Liver (tissue), 9 donors: ENCODE results near the gene PPP2R2C. TPM values are rescaled to one million over a fixed set of nuclear protein-coding genes. Genes with fewer than 3 reads are reported as not detected.

Source experiments
- DNase-seq: peaks from one replicate; pipeline ENCODE4 v3.0.0-alpha.2; 2017; ENCODE audit warnings: low spot score
- H3K27ac ChIP-seq, 2 donors: one replicate each; pipeline ENCODE4 v1.7.0; 2013; ENCODE audit warnings: inconsistent platforms in 2 of 2, low read length in 2 of 2, control low read depth in 1 of 2, low read depth in 1 of 2, mild to moderate bottlenecking in 1 of 2
- H3K27me3 ChIP-seq, 4 donors: one replicate each; pipeline versions ENCODE4 v1.6.1 to v1.7.0; 2013; ENCODE audit warnings: low read length in 3 of 4, inconsistent platforms in 1 of 4, mild to moderate bottlenecking in 1 of 4, moderate library complexity in 1 of 4; ENCODE audit not compliant: control insufficient read depth in 4 of 4, insufficient read depth in 4 of 4
- H3K36me3 ChIP-seq, 4 donors: one replicate each; pipeline versions ENCODE4 v1.6.1 to v1.7.0; 2013; ENCODE audit warnings: low read length in 3 of 4, mild to moderate bottlenecking in 3 of 4, low read depth in 1 of 4, moderate library complexity in 1 of 4; ENCODE audit not compliant: control insufficient read depth in 4 of 4, insufficient read depth in 3 of 4
- H3K4me1 ChIP-seq, 4 donors: one replicate each; pipeline versions ENCODE4 v1.6.1 to v1.7.0; 2013; ENCODE audit warnings: low read length in 3 of 4, mild to moderate bottlenecking in 3 of 4, moderate library complexity in 1 of 4; ENCODE audit not compliant: control insufficient read depth in 4 of 4, insufficient read depth in 4 of 4
- H3K4me3 ChIP-seq, 3 donors: one replicate each; pipeline versions ENCODE4 v1.6.1 to v1.7.0; 2013; ENCODE audit warnings: low read length in 3 of 3, control low read depth in 1 of 3, low read depth in 1 of 3, mild to moderate bottlenecking in 1 of 3
- H3K9ac ChIP-seq, 2 donors: one replicate each; pipeline ENCODE4 v1.7.0; 2013; ENCODE audit warnings: low read length in 2 of 2, mild to moderate bottlenecking in 2 of 2, moderate library complexity in 2 of 2, control low read depth in 1 of 2, low read depth in 1 of 2
- H3K9me3 ChIP-seq, 4 donors: one replicate each; pipeline versions ENCODE4 v1.6.1 to v1.7.0; 2013; ENCODE audit warnings: low read length in 3 of 4; ENCODE audit not compliant: control insufficient read depth in 4 of 4
- CTCF ChIP-seq: fragments of 150-350 bp; IDR thresholded peaks from 2 replicates; pipeline ENCODE4 v1.5.1; 2017; ENCODE audit warnings: improper control_type of control experiment, low read depth, low read length; ENCODE audit not compliant: missing input control
- EGR1 ChIP-seq, 2 donors: IDR thresholded peaks; 2 replicates each; pipeline ENCODE4 v1.6.1; 2016 to 2018; ENCODE audit warnings: antibody characterized with exemption in 2 of 2, low read depth in 2 of 2
- FOXA1 ChIP-seq: IDR thresholded peaks from 2 replicates; pipeline ENCODE4 v1.6.1; 2016; ENCODE audit warnings: antibody characterized with exemption
- FOXA2 ChIP-seq: IDR thresholded peaks from 2 replicates; pipeline ENCODE4 v1.6.1; 2016; ENCODE audit warnings: antibody characterized with exemption
- GABPA ChIP-seq, 2 donors: IDR thresholded peaks in 1 of 2; conservative IDR thresholded peaks in 1 of 2; 2 replicates each; pipeline ENCODE4 v1.6.1; 2016; ENCODE audit warnings: antibody characterized with exemption in 2 of 2, mild to moderate bottlenecking in 1 of 2, moderate library complexity in 1 of 2
- HNF4A ChIP-seq, 2 donors: conservative IDR thresholded peaks; 2 replicates each; pipeline ENCODE4 v1.6.1; 2016; ENCODE audit warnings: antibody characterized with exemption in 2 of 2, mild to moderate bottlenecking in 2 of 2
- HNF4G ChIP-seq: IDR thresholded peaks from 2 replicates; pipeline ENCODE4 v1.6.1; 2016; ENCODE audit warnings: antibody characterized with exemption
- JUND ChIP-seq, 2 donors: IDR thresholded peaks; 2 replicates each; pipeline ENCODE4 v1.6.1; 2016; ENCODE audit warnings: antibody characterized with exemption in 2 of 2
- MAX ChIP-seq: IDR thresholded peaks from 2 replicates; pipeline ENCODE4 v1.6.1; 2016; ENCODE audit warnings: antibody characterized with exemption
- NR2F2 ChIP-seq: IDR thresholded peaks from 2 replicates; pipeline ENCODE4 v1.6.1; 2016; ENCODE audit warnings: antibody characterized with exemption
- RAD21 ChIP-seq, 2 donors: IDR thresholded peaks; 2 replicates each; pipeline ENCODE4 v1.6.1; 2016; ENCODE audit warnings: antibody characterized with exemption in 2 of 2, mild to moderate bottlenecking in 2 of 2
- REST ChIP-seq: IDR thresholded peaks from 2 replicates; pipeline ENCODE4 v1.6.1; 2016; ENCODE audit warnings: antibody characterized with exemption, mild to moderate bottlenecking
- RXRA ChIP-seq, 2 donors: IDR thresholded peaks; 2 replicates each; pipeline ENCODE4 v1.6.1; 2017 to 2018; ENCODE audit warnings: antibody characterized with exemption in 2 of 2, mild to moderate bottlenecking in 1 of 2
- YY1 ChIP-seq: IDR thresholded peaks from 2 replicates; pipeline ENCODE4 v1.6.1; 2016; ENCODE audit warnings: antibody characterized with exemption, mild to moderate bottlenecking
- ZBTB33 ChIP-seq: IDR thresholded peaks from 2 replicates; pipeline ENCODE4 v1.6.1; 2016; ENCODE audit warnings: antibody characterized with exemption
- WGBS: extraction: QIAGEN DNeasy Blood & Tissue Kit; methylation state at CpG from one replicate; pipeline ENCODE4 v1.1.7; 2013; 5-methylcytosine and 5-hydroxymethylcytosine counted together
- polyA plus RNA-seq, 2 donors: library from polyadenylated mRNA; stranded (reverse) in 1 of 2; unstranded in 1 of 2; fragments of 200-250 nt in 1 of 2; fragments of >200 nt in 1 of 2; fragmentation: Nextera tagmentation in 1 of 2; extraction: Ambion mirVana in 1 of 2; gene quantifications; one replicate each; pipeline versions ENCODE4 v1.2.1 to v1.2.3, GENCODE V29; 2013 to 2015
- total RNA-seq, 2 donors: library from RNA; depleted of rRNA; stranded (reverse); fragments of >200 nt; gene quantifications; one replicate each; pipeline ENCODE4 v1.2.3, GENCODE V29; 2014
- donor health status: healthy.
- donor health status: healthy.
- donor health status: healthy.
- donor health status: healthy.
- donor health status: healthy.

The PPP2R2C gene
- total and polyA plus RNA-seq, 4 donors = under 0.01 to 0.01 TPM; not detected in 2

- H3K9me3 ChIP-seq = no peaks in the 10 kb centered on the region
- peaks cover 0 to 3% (median 1%) of the 10 kb centered on the region in 4 donors for H3K4me1 ChIP-seq
- TF ChIP-seq CTCF (no peak), REST (no peak), FOXA1 (no peak), HNF4A (conservative IDR thresholded peaks at IDR 0.05) (no peak), ZBTB33 (no peak), RXRA (IDR thresholded peaks at IDR 0.05) (no peak), GABPA (IDR thresholded peaks at IDR 0.05 in 1 of 2, conservative IDR thresholded peaks at IDR 0.05 in 1 of 2) (no peak), MAX (no peak), YY1 (no peak), JUND (IDR thresholded peaks at IDR 0.05) (no peak), HNF4G (no peak), RAD21 (IDR thresholded peaks at IDR 0.05) (no peak), NR2F2 (no peak), FOXA2 (no peak)
- peaks cover 0 to 3% (median under 1%) of the 10 kb centered on the region in 4 donors for H3K27me3 ChIP-seq
- no peaks in the 10 kb centered on the region for H3K36me3 ChIP-seq
- no peak overlapping the region for H3K27ac ChIP-seq
- H3K9ac ChIP-seq = no peak overlapping the region
- DNase-seq = no peak
- 79% methylated on average over 4 of the region's 4 CpGs for WGBS
- H3K4me3 ChIP-seq = no peak overlapping the region
Measured at GRCh38 chr4:6476893-6477292, 4.5 kb upstream of the PPP2R2C start.

- WGBS = 87% methylated on average over 11 of the region's 11 CpGs
- no peak for TF ChIP-seq FOXA1
- no peak for TF ChIP-seq MAX
- TF ChIP-seq RXRA (IDR thresholded peaks at IDR 0.05) = no peak
- no peak for TF ChIP-seq HNF4G
- TF ChIP-seq FOXA2 = no peak
- TF ChIP-seq YY1 = no peak
- no peak for TF ChIP-seq ZBTB33
- TF ChIP-seq EGR1 (IDR thresholded peaks at IDR 0.05; ENCODE audit: low read depth in 2 of 2) = no peak
- TF ChIP-seq REST = no peak
- DNase-seq = peak; percentile 20
Measured at GRCh38 chr4:6475492-6476020, 3.1 kb upstream of the PPP2R2C start.

More at GRCh38 chr4:6475492-6476020, 3.1 kb upstream of the PPP2R2C start:
- Histone ChIP-seq H3K4me1 (peaks cover 5 to 13% (median 8%) of the 10 kb centered on the region in 4 donors), H3K4me3 (no peak overlapping the region), H3K9ac (no peak overlapping the region), H3K36me3 (no peaks in the 10 kb centered on the region), H3K27me3 (peaks cover 0 to 10% (median 2%) of the 10 kb centered on the region in 4 donors), H3K9me3 (no peaks in the 10 kb centered on the region), H3K27ac (no peak overlapping the region)
